ENCODE measurements around the gene DPP6.

DPP6 gene

GRCh38 chr7:154679379-154680053 is 627.3 kb downstream of the DPP6 start:
- DNase-seq = no peak

DNA sequence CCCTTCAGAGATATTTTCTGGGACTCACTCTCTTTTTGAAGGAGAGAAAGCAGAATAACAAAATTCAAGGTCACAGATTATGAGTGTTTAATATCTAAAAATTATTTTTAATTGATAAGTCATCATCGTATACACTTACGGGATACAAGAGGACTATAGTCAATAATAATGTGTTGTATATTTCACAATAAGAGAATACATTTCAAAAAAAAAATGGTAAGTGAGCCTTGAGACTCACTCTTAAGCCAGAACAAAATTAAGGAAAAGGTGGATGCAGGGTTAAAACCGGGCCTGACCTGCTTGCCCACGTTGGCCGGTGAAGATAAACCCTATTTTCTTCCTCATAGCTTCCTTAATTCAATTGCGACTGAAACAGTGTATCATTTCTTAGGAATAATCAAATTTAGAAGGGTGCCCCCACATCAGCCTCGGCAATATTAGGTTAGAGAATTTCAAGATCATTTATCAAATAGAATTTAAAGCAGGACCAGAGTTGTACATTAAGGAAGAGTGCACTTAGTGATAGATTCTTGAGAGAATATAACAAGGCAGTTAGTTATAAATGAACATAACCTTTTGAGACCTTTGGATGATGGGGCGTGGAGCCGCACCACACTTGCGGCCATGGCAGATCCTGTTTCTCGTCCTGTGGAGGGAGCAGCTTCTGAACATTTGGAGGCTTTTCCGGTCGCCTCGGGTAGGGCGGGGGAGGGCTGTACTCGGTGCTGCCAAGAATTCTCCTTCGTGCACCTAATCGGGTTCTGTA is 628.9 kb downstream of the DPP6 start:
- no peak for DNase-seq

DNA sequence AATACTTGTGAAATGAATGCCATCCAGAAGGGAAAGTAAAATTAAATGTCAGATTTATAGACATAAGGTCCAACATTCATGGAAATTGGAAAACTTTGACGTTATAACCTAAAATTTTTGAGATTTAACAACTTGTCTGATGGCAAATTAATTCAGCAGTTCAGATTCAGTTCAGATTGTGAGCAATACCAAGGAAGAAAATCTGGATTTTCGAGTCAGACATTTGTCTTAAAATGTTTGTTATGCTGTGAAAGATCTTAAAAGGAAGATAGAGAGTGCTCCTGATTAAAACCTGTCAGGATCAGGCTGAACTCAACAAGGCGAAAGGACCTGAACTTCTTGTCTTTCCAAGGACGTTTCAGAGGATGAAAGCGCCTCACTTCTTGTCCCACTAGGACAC is 629.8 kb downstream of the DPP6 start:
- DNase-seq = no peak

GRCh38 chr7:154684666-154685563 is 632.7 kb downstream of the DPP6 start:
- no peak for DNase-seq

DNA sequence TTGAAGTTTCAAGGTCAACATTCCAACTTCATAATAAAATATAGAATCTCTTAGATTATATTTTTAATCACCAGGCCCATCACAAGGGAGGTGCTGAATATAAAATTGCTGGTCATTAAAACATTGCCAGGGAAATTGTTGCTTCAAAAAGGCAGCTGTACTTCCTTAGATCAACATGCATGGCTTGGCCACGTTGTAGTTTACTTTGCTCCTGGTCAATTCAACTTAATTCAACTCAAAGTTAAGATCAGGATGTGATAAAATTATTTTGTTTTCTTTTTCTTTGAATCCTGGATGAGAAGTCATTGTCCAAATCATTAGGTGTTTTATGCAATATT is 633.3 kb downstream of the DPP6 start:
- no peak for DNase-seq

GRCh38 chr7:154686305-154686704 is 634.1 kb downstream of the DPP6 start:
- DNase-seq = no peak

DNA sequence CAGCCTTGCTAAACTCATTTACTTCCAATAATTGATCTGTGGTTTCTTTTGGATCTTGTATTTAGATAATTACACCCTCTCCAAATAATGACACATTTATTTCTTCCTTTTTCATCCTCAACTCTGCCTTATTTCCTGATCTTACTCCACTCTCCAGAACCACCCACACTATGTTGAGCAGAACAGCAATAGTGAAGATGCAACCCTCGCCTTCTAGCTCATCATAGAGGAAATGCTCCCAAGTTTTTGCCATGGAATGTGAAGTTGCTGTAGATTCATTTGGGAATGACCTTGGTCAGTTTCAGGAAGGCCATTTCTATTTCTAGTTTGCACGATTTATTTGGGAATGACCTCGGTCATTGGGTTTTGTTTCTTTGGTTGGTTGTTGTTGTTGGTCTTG is 636.8 kb downstream of the DPP6 start:
- DNase-seq = no peak

DNA sequence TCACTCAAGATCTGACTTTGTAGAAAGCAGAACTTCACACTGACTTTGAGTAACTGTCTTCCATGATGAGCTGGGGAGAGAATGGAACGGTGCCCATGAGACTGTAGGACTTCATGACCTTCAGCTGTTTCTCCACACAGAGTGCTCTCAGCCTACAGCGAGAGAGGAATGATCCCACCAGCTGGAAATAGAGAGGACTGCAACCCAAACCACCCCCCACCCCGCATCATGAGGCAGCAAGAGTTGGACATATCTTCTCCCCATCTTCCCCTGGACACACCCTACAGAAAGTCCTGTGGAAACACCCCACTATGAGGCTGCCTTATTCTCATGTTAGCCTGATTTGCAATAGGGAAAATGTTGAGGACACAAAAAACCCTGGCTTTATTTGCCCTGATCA is 638.2 kb downstream of the DPP6 start:
- DNase-seq = no peak

DNA sequence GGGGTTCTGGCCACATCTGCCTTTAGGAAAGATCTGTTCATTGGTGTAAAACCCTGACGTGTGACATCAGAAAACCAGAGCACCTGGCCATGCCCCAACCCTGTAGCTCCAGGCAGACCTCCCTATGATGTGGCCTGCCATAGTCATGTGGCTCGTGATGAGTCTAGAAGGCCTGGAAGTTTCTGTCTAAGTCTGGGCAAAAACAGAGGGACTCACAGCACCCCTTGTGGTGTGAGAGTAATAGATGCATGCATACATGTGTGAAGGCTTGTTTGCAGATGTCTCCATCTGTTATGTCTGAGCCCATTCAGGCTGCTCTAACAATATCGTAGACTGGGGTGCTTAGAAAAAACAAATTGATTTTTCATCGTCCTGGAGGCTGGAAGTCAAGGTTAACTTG is 641.5 kb downstream of the DPP6 start:
- no peak for DNase-seq

- no peak for DNase-seq
Observed at GRCh38 chr7:154695836-154696235, 643.6 kb downstream of the DPP6 start.

- DNase-seq = no peak
Observed at GRCh38 chr7:154696556-154696955, 644.4 kb downstream of the DPP6 start.

DNA sequence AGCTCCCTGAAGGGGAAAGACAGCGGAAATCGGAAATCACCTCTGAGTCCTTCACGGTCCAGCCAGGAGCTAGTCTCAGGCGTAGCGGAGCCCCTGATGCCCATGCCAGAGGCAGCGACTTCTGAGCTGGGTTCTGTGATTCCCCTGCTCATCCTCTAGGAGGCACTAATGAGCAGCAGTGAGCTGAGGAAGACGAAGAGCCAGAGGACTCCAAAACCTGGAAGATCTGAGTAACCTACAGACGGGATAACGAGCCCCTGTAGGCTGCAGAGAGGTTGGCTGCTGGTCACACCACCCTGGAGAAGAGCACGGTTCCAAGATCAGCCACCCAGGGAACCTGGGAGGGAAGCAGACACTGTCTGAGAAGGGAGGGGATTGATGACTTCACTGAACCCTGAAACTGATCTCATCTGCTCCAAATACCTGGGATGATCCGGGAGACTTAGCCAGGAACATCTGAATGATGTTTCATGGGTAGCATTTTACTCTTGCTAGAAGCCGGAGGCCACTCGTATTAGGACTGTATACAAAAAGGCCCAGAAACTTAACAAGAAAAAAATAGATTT is 646.6 kb downstream of the DPP6 start:
- DNase-seq = no peak

DNA sequence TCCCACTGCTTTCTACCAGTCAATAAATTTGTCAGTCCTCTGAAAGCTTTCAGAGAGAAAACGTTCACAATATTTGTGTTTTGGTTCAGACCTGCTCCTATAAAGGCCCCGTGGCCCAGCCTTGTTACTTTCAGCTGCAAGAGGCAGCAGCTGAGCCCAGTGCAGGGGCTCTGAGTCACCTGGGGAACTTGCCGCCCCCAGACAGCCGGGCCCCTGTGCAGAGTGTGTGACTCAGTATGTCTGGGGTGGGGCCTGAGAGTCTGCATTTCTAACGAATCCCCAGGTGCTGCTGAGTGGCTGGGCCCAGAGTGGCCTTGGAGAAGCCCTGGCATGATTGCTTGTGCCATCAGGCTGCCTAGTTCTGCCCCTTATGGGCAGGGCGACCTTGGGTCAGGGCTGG is 647.2 kb downstream of the DPP6 start:
- no peak for DNase-seq

DNA sequence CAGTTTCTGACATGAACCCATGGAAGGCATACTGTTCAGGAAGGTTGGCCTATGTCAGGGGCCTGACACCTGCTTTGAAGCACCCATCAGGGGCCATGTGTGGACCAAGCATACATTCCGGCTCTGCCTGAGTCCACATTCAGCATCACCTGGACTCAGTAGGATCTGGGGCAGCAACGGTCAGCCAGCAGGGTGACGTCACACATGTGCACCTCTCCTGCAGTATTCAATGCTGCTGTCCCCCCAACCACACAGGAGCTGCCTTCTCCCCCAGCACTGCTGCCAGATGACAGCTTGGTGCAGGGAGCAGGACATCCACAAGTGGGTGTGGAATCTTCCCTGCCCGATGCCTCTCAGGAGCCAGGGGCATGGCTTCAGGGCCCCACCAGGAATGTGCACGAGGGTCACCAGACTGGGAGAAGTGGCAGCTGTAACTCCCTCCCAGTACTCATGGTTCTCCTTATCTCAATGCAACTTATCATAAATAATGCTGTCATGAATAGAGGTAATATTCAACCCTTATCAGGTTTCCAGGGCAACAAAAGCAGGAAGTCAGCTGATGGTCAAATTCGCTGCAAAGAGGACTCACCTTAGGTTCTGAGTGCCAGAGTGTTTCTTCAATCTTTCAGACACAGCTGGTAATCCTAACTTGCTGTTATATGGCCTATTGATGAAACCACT is 657.8 kb downstream of the DPP6 start:
- no peak for DNase-seq

DNA sequence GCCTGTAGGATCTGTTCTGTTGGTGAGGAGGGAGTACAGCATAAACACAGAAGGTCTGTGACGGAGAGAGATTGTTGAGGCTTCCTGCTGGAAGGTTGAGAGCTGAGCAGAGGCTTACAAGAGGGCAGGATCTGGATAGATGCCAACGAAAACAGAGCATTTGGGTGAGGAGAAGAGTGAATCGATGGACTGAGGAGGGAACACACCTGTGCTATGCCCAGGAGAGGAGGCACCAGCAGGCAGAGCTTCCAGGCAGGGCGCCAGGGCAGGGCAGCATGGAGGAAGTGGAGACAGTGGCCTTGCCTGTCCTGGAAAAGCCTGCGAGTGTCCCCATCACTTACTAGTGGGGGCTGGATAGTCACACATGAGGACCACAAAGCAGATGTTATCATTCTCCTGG is 667.8 kb downstream of the DPP6 start:
- DNase-seq = no peak

DNA sequence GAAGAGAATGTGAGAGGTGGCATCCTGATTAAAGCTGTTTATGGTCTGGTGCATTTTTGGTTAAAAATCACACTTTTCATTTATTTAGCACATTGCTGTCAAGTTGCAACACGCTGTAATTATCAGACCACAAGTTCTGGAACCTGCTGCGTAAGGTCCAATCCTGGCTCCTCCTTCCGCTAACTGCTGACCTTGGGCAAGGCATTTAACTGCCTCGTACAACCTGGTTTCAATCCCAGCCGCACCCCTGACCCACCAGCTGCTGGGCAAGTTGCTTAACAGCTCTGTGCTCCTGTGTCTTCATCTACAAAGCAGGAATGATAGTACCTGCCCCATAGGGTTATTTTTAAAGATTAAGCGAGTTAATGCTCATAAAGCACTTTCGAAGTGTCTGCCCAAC is 668.9 kb downstream of the DPP6 start:
- no peak for DNase-seq

- no peak for DNase-seq
Observed at GRCh38 chr7:154726368-154726767, 674.2 kb downstream of the DPP6 start.

GRCh38 chr7:154729056-154729455 is 676.9 kb downstream of the DPP6 start:
- DNase-seq = no peak

GRCh38 chr7:154735766-154736165 is 683.6 kb downstream of the DPP6 start:
- DNase-seq = no peak

GRCh38 chr7:154736389-154736788 is 684.2 kb downstream of the DPP6 start:
- no peak for DNase-seq

GRCh38 chr7:154738216-154738615 is 686.0 kb downstream of the DPP6 start:
- no peak for DNase-seq

- DNase-seq = no peak
Observed at GRCh38 chr7:154741131-154741530, 688.9 kb downstream of the DPP6 start.

DNA sequence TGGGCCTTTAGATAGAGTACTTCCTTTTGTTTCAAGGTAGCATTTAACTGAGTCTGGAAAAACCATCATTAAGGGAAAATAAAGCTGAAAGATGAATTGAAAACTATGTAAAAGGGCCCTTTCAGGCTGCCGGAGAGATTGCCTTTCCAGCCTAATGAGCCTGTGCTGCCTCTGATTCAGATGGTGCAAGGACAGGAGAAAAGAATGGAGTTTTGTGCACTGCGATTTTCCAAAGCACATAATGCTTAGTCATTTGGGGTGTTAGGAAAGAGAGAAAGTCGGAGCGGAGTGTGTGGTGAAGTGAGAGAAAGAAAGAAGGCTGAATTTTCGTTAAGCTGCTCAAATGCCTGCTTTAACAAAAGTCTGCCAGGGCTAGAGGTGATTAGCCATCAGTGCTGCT is 691.0 kb downstream of the DPP6 start:
- no peak for DNase-seq
